GM12878 (cell line): ENCODE measurements around the gene ATG13. TPM values are rescaled to one million over a fixed set of nuclear protein-coding genes. Genes with fewer than 3 reads are reported as not detected.

Experiments used
- ATAC-seq: fragments of 200-7000 bp; cut with Tn5 transposase; 3 replicates; pipeline ENCODE4 v1.9.1; 2020; ENCODE audit warnings: mild to moderate bottlenecking, moderate library complexity
- BruUV-seq: library from RNA; stranded (reverse); fragments of 400-500 nt; replicated peaks from 2 replicates; lab custom pipeline; 2021; lab: Mats Ljungman, UMichigan
- CTCF ChIA-PET: fragments of 300-600 bp; sonication (Branson Sonifier 250); formaldehyde crosslinking; extraction: SDS; loops from one replicate; lab custom pipeline; 2021; ENCODE audit warnings: inconsistent platforms; lab: Yijun Ruan, JAX
- POLR2A ChIA-PET: fragments of 350-600 bp; formaldehyde crosslinking; extraction: SDS; loops from one replicate; lab custom pipeline; 2021; ENCODE audit warnings: inconsistent platforms; lab: Charles Lee
- RAD21 ChIA-PET: fragments of 300-600 bp; sonication (Branson Sonifier 250); formaldehyde crosslinking; loops from one replicate; lab custom pipeline; 2023; ENCODE audit warnings: antibody characterized with exemption; ENCODE audit not compliant: unreplicated experiment; lab: Charles Lee
- SMC1A ChIA-PET: fragments of 300-600 bp; sonication (Branson Sonifier 250); formaldehyde crosslinking; loops from one replicate; lab custom pipeline; 2023; ENCODE audit not compliant: unreplicated experiment, uncharacterized antibody; lab: Charles Lee
- DNase-seq: peaks from one replicate; pipeline ENCODE4 v3.0.0-alpha.2; 2011; ENCODE audit warnings: low read depth, low spot score
- FAIRE-seq: peaks from 3 replicates; lab custom pipeline; 2011; peaks lifted over from hg19 to GRCh38; lab: Jason Lieb, UNC
- H2AFZ ChIP-seq: 2 replicates; pipeline ENCODE4 v1.6.0; 2011; ENCODE audit warnings: low read depth, low read length, control low read depth; ENCODE audit not compliant: control insufficient read depth
- H3K27ac ChIP-seq: 2 replicates; pipeline ENCODE4 v1.5.1; 2011; ENCODE audit warnings: control low read depth; ENCODE audit not compliant: control insufficient read depth, insufficient read depth
- H3K27me3 ChIP-seq, 2 experiments: replicated peaks in 1 of 2; 2 replicates each; pipeline versions ENCODE4 v1.6.0 to v1.6.1; 2011; ENCODE audit warnings: low read length in 1 of 2; ENCODE audit not compliant: control insufficient read depth in 2 of 2, insufficient read depth in 2 of 2
- H3K36me3 ChIP-seq, 2 experiments: 2 replicates each; pipeline ENCODE4 v1.5.1; 2011; ENCODE audit warnings: low read length in 1 of 2; ENCODE audit not compliant: control insufficient read depth in 2 of 2, insufficient read depth in 2 of 2
- H3K4me1 ChIP-seq: 2 replicates; pipeline ENCODE4 v1.6.1; 2011; ENCODE audit warnings: mild to moderate bottlenecking, low read length, moderate library complexity, mixed read lengths; ENCODE audit not compliant: control insufficient read depth, insufficient read depth
- H3K4me2 ChIP-seq: 2 replicates; pipeline ENCODE4 v1.6.0; 2011; ENCODE audit warnings: control low read depth; ENCODE audit not compliant: control insufficient read depth, insufficient read depth
- H3K4me3 ChIP-seq: fragments of 200-600 bp; sonication (generic); 2 replicates; pipeline ENCODE4 v1.5.1; 2016
- H3K79me2 ChIP-seq: 2 replicates; pipeline ENCODE4 v1.6.0; 2011; ENCODE audit warnings: low read length; ENCODE audit not compliant: control insufficient read depth, insufficient read depth
- H3K9ac ChIP-seq: 2 replicates; pipeline ENCODE4 v1.8.0; 2011; ENCODE audit warnings: low read length, control low read depth, mixed read lengths; ENCODE audit not compliant: control insufficient read depth, insufficient read depth
- H3K9me3 ChIP-seq: replicated peaks from 3 replicates; pipeline ENCODE4 v1.5.1; 2011; ENCODE audit warnings: mild to moderate bottlenecking, low read length; ENCODE audit not compliant: control insufficient read depth, insufficient read depth
- H4K20me1 ChIP-seq: 2 replicates; pipeline ENCODE4 v1.6.0; 2011; ENCODE audit not compliant: control insufficient read depth, insufficient read depth
- BHLHE40 ChIP-seq, 2 experiments: fragments of 450-650 bp in 1 of 2; IDR thresholded peaks; 2 replicates each; pipeline ENCODE4 v1.6.1; 2011 to 2017; ENCODE audit warnings: low read depth in 2 of 2, borderline replicate concordance in 1 of 2, improper control_type of control experiment in 1 of 2, low read length in 1 of 2, mild to moderate bottlenecking in 1 of 2
- CHD4 ChIP-seq: fragments of 200-600 bp; sonication (generic); IDR thresholded peaks from 2 replicates; pipeline ENCODE4 v1.6.1; 2016; ENCODE audit warnings: mild to moderate bottlenecking
- EGR1 ChIP-seq, 2 experiments: IDR thresholded peaks; 1 replicate in 1 of 2; 2 replicates in 1 of 2; pipeline ENCODE4 v1.6.1; 2011 to 2012; ENCODE audit warnings: low read depth in 2 of 2, low read length in 2 of 2, borderline replicate concordance in 1 of 2, mild to moderate bottlenecking in 1 of 2, moderate library complexity in 1 of 2
- JUND ChIP-seq: IDR thresholded peaks from 2 replicates; pipeline ENCODE4 v1.6.1; 2012; ENCODE audit warnings: low read depth, mild to moderate bottlenecking, low read length, improper control_type of control experiment, moderate library complexity
- MTA2 ChIP-seq: fragments of 450-650 bp; IDR thresholded peaks from 2 replicates; pipeline ENCODE4 v1.6.1; 2016; ENCODE audit warnings: low read depth, mild to moderate bottlenecking, moderate library complexity
- NFYA ChIP-seq: IDR thresholded peaks from 2 replicates; pipeline ENCODE4 v1.6.1; 2011; ENCODE audit warnings: low read depth, mild to moderate bottlenecking, low read length, improper control_type of control experiment, borderline replicate concordance
- NRF1 ChIP-seq: conservative IDR thresholded peaks from 2 replicates; pipeline ENCODE4 v1.6.1; 2011; ENCODE audit warnings: mild to moderate bottlenecking, low read depth, low read length, improper control_type of control experiment
- SIX5 ChIP-seq: IDR thresholded peaks from 2 replicates; pipeline ENCODE4 v1.6.1; 2011; ENCODE audit warnings: mild to moderate bottlenecking, low read depth, low read length, moderate library complexity; ENCODE audit not compliant: severe bottlenecking
- WGBS: methylation state at CpG from one replicate; pipeline ENCODE4 v1.1.6; 2016; ENCODE audit warnings: low lambda C conversion rate; ENCODE audit not compliant: insufficient replicate concordance, insufficient coverage; ENCODE audit errors: missing lambda C conversion rate; 5-methylcytosine and 5-hydroxymethylcytosine counted together
- in situ Hi-C: fragments of 300-500 bp; cut with MboI; formaldehyde crosslinking; loops from 9 replicates; pipeline ENCODE4 v1.14.3; 2018; ENCODE audit warnings: mixed read lengths
- intact Hi-C: fragments of 100-400 bp; cut with micrococcal nuclease; formaldehyde crosslinking; loops from one replicate; pipeline ENCODE4 v1.14.2; 2022; ENCODE audit not compliant: unreplicated experiment
- polyA plus RNA-seq, 11 experiments: library from polyadenylated mRNA; depleted of rRNA in 4 of 11; unstranded in 6 of 11; stranded (reverse) in 5 of 11; fragments of >200 nt; fragmentation: Nextera tagmentation in 4 of 11; fragmentation: Illumina TruSeq in 1 of 11; extraction: Ambion mirVana in 4 of 11; extraction: Trizol in 1 of 11; gene quantifications; 1 replicate in 1 of 11; 2 replicates in 10 of 11; pipeline versions ENCODE4 v1.2.1 to v1.2.3, GENCODE V29; 2011 to 2016; ENCODE audit warnings: inconsistent platforms in 2 of 11, missing spikeins in 2 of 11, low read depth in 1 of 11
- total RNA-seq, 4 experiments: library from RNA; depleted of rRNA in 3 of 4; stranded (reverse); fragments of >200 nt in 3 of 4; fragmentation: Illumina TruSeq in 1 of 4; extraction: Trizol in 1 of 4; gene quantifications; 2 replicates each; pipeline versions ENCODE4 v1.2.1 to v1.2.3, GENCODE V29; 2013 to 2021
- TF ChIP-seq, protein P1 (sequence below): fragments of 450-650 bp; IDR thresholded peaks from 2 replicates; pipeline ENCODE4 v1.6.1; 2017; ENCODE audit warnings: borderline replicate concordance
- TF ChIP-seq, protein P2 (sequence below): IDR thresholded peaks from 2 replicates; pipeline ENCODE4 v1.6.1; 2012; ENCODE audit warnings: improper control_type of control experiment, low read depth, low read length; ENCODE audit not compliant: insufficient replicate concordance
- TF ChIP-seq, protein P3 (sequence below): IDR thresholded peaks from 2 replicates; pipeline ENCODE4 v1.6.1; 2011; ENCODE audit warnings: borderline replicate concordance, low read depth, mild to moderate bottlenecking, moderate library complexity, low read length; ENCODE audit not compliant: insufficient read depth, poor library complexity, severe bottlenecking

The ATG13 gene
- total and polyA plus RNA-seq, 10 of the 15 experiments (the other 5 are each of a cell fraction or from before 2014, with no cell fraction given), result 10.9 to 61.6 (median 50.9) TPM

DNA sequence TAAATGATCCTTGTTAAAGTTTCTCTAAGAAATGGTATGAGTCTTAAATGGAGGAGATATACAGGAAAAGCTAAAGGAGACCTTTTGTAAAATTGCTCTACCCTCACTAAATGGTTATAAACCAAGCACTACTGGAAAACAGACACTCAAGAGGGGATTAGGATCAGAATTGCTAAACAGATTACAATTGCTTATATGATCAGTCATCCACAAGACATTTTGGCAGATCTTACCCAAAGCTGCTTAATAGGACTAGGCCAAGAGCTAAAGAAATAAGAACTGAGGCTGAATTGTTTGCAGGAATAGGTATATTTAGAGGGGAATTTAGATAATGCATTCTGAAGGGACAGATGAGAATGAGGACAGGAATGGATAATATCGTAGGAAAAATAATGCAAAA is 9.8 kb upstream of the ATG13 start (continued):
- no peak for TF ChIP-seq NRF1
- TF ChIP-seq CHD4, result no peak
- TF ChIP-seq BHLHE40 (IDR thresholded peaks at IDR 0.05; ENCODE audit: borderline replicate concordance in 1 of 2, low read depth in 2 of 2, low read length in 1 of 2), result no peak

DNA sequence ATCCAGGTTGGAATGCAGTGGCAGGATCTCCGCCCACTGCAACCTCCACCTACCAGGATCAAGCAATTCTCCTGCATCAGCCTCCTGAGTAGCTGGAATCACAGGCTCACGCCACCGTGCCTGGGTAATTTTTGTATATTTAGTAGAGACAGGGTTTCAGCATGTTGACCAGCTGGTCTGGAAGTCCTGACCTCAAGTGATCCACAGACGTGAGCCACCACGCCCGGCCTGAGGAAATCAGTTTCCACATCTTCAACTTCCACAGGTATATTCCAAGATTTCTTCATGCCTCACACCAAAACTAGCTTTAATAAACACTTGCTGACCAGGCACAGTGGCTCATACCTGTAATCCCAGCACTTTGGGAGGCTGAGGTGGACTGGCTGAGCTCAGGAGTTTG is 8.0 kb upstream of the ATG13 start:
- TF ChIP-seq JUND (no peak), MTA2 (no peak), SIX5 (no peak), NFYA (no peak), EGR1 (IDR thresholded peaks at IDR 0.05; ENCODE audit: borderline replicate concordance in 1 of 2, low read depth in 2 of 2, low read length in 2 of 2) (no peak)
- TF ChIP-seq, protein P1, sequence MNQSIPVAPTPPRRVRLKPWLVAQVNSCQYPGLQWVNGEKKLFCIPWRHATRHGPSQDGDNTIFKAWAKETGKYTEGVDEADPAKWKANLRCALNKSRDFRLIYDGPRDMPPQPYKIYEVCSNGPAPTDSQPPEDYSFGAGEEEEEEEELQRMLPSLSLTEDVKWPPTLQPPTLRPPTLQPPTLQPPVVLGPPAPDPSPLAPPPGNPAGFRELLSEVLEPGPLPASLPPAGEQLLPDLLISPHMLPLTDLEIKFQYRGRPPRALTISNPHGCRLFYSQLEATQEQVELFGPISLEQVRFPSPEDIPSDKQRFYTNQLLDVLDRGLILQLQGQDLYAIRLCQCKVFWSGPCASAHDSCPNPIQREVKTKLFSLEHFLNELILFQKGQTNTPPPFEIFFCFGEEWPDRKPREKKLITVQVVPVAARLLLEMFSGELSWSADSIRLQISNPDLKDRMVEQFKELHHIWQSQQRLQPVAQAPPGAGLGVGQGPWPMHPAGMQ, result no peak
- TF ChIP-seq, protein P2, sequence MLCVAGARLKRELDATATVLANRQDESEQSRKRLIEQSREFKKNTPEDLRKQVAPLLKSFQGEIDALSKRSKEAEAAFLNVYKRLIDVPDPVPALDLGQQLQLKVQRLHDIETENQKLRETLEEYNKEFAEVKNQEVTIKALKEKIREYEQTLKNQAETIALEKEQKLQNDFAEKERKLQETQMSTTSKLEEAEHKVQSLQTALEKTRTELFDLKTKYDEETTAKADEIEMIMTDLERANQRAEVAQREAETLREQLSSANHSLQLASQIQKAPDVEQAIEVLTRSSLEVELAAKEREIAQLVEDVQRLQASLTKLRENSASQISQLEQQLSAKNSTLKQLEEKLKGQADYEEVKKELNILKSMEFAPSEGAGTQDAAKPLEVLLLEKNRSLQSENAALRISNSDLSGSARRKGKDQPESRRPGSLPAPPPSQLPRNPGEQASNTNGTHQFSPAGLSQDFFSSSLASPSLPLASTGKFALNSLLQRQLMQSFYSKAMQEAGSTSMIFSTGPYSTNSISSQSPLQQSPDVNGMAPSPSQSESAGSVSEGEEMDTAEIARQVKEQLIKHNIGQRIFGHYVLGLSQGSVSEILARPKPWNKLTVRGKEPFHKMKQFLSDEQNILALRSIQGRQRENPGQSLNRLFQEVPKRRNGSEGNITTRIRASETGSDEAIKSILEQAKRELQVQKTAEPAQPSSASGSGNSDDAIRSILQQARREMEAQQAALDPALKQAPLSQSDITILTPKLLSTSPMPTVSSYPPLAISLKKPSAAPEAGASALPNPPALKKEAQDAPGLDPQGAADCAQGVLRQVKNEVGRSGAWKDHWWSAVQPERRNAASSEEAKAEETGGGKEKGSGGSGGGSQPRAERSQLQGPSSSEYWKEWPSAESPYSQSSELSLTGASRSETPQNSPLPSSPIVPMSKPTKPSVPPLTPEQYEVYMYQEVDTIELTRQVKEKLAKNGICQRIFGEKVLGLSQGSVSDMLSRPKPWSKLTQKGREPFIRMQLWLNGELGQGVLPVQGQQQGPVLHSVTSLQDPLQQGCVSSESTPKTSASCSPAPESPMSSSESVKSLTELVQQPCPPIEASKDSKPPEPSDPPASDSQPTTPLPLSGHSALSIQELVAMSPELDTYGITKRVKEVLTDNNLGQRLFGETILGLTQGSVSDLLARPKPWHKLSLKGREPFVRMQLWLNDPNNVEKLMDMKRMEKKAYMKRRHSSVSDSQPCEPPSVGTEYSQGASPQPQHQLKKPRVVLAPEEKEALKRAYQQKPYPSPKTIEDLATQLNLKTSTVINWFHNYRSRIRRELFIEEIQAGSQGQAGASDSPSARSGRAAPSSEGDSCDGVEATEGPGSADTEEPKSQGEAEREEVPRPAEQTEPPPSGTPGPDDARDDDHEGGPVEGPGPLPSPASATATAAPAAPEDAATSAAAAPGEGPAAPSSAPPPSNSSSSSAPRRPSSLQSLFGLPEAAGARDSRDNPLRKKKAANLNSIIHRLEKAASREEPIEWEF, result no peak
- TF ChIP-seq, protein P3, sequence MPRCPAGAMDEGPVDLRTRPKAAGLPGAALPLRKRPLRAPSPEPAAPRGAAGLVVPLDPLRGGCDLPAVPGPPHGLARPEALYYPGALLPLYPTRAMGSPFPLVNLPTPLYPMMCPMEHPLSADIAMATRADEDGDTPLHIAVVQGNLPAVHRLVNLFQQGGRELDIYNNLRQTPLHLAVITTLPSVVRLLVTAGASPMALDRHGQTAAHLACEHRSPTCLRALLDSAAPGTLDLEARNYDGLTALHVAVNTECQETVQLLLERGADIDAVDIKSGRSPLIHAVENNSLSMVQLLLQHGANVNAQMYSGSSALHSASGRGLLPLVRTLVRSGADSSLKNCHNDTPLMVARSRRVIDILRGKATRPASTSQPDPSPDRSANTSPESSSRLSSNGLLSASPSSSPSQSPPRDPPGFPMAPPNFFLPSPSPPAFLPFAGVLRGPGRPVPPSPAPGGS, result no peak
- H3K27me3 ChIP-seq, result no peaks in the 10 kb centered on the region
- SMC1A ChIA-PET, result no interaction called here
- RAD21 ChIA-PET, result interaction anchor here (1.0 kb wide), 1 partner anchor 16 kb away, joined by 3 read pairs; the partner anchor contains the start of gene AMBRA1
- no peak overlapping the region for H3K4me3 ChIP-seq
- H3K27ac ChIP-seq, result no peak overlapping the region
- no peaks in the 10 kb centered on the region for H3K9me3 ChIP-seq
- H3K4me2 ChIP-seq, result no peak overlapping the region
- 99% methylated on average over 6 of the region's 6 CpGs for WGBS
- ATAC-seq (no peak), DNase-seq (no peak), FAIRE-seq (no peak)
- BruUV-seq, result no TSS peak
- POLR2A ChIA-PET, result interaction anchor here (0.7 kb wide), 2 partner anchors 10 to 96 kb away, joined by 5 to 7 read pairs; no protein-coding TSS in a partner anchor
- H4K20me1 ChIP-seq, result no peaks in the 10 kb centered on the region
- H3K4me1 ChIP-seq, result no peaks in the 10 kb centered on the region
- no peaks in the 10 kb centered on the region for H3K79me2 ChIP-seq
- H3K36me3 ChIP-seq, result no peaks in the 10 kb centered on the region
- no peak overlapping the region for H3K9ac ChIP-seq
- CTCF ChIA-PET, result interaction anchor here (1.1 kb wide), 1 partner anchor 16 kb away, joined by 3 read pairs; the partner anchor contains the start of gene AMBRA1
- in situ Hi-C loops (no loop called here), intact Hi-C loops (no loop called here)
- H2AFZ ChIP-seq, result no peak overlapping the region
